IMR-90 (cell line): ENCODE data around the gene ANKRD11. TPM values are rescaled to one million over a fixed set of nuclear protein-coding genes. Genes with fewer than 3 reads are reported as not detected.

Experiments
- ATAC-seq: fragments of 200-7000 bp; cut with Tn5 transposase; 2 replicates; pipeline ENCODE4 v1.9.1; 2020; ENCODE audit warnings: low read depth, mild to moderate bottlenecking, moderate library complexity
- BruUV-seq: library from RNA; stranded (reverse); fragments of 400-500 nt; replicated peaks from 2 replicates; lab custom pipeline; 2021; lab: Mats Ljungman, UMichigan
- CTCF ChIA-PET: fragments of 300-600 bp; formaldehyde crosslinking; extraction: SDS; loops from one replicate; lab custom pipeline; 2021; ENCODE audit warnings: antibody characterized with exemption; lab: Yijun Ruan, JAX
- POLR2A ChIA-PET: fragments of 300-600 bp; sonication (Branson Sonifier 250); formaldehyde crosslinking; loops from one replicate; lab custom pipeline; 2022; ENCODE audit warnings: antibody characterized with exemption; ENCODE audit not compliant: unreplicated experiment; lab: Charles Lee
- DNase-seq: peaks from one replicate; pipeline ENCODE4 v3.0.0; 2013
- H2AFZ ChIP-seq: replicated peaks from 2 replicates; pipeline ENCODE3; 2013; ENCODE audit warnings: low read length, mild to moderate bottlenecking; ENCODE audit not compliant: poor library complexity
- H2AK5ac ChIP-seq: 2 replicates; pipeline ENCODE4 v1.6.1; 2013; ENCODE audit warnings: low read depth, low read length, inconsistent platforms
- H2AK9ac ChIP-seq: replicated peaks from 2 replicates; pipeline ENCODE3; 2013; ENCODE audit warnings: mild to moderate bottlenecking, low read depth, low read length, moderate library complexity; ENCODE audit not compliant: poor library complexity
- H2BK120ac ChIP-seq: 2 replicates; pipeline ENCODE4 v1.6.1; 2013; ENCODE audit warnings: low read depth, low read length, inconsistent platforms
- H2BK15ac ChIP-seq: 3 replicates; pipeline ENCODE4 v1.6.1; 2013; ENCODE audit warnings: low read depth, low read length, inconsistent platforms
- H2BK20ac ChIP-seq: 2 replicates; pipeline ENCODE4 v1.6.1; 2013; ENCODE audit warnings: low read depth, mild to moderate bottlenecking, inconsistent platforms, low read length, moderate library complexity
- H2BK5ac ChIP-seq: 2 replicates; pipeline ENCODE4 v1.6.1; 2013; ENCODE audit warnings: mild to moderate bottlenecking, low read depth, low read length, inconsistent platforms; ENCODE audit not compliant: poor library complexity, severe bottlenecking
- H3K14ac ChIP-seq: replicated peaks from 2 replicates; pipeline ENCODE4 v1.6.1; 2013; ENCODE audit warnings: low read depth, low read length, inconsistent platforms
- H3K18ac ChIP-seq: 2 replicates; pipeline ENCODE4 v1.6.1; 2013; ENCODE audit warnings: low read depth, low read length, control low read depth
- H3K23ac ChIP-seq: 2 replicates; pipeline ENCODE4 v1.6.1; 2013; ENCODE audit warnings: low read depth, low read length, inconsistent platforms
- H3K27ac ChIP-seq: 2 replicates; pipeline ENCODE4 v1.5.1; 2013; ENCODE audit warnings: mild to moderate bottlenecking, control low read depth, low read length; ENCODE audit not compliant: insufficient read depth
- H3K27me3 ChIP-seq: 2 replicates; pipeline ENCODE4 v1.6.1; 2013; ENCODE audit warnings: low read length; ENCODE audit not compliant: control insufficient read depth, insufficient read depth
- H3K36me3 ChIP-seq: 2 replicates; pipeline ENCODE4 v1.6.1; 2013; ENCODE audit warnings: low read length, mixed read lengths; ENCODE audit not compliant: control insufficient read depth, insufficient read depth
- H3K4ac ChIP-seq: 2 replicates; pipeline ENCODE4 v1.6.1; 2013; ENCODE audit warnings: low read depth, low read length, inconsistent platforms
- H3K4me1 ChIP-seq: 2 replicates; pipeline ENCODE4 v1.6.1; 2013; ENCODE audit warnings: low read length, mixed read lengths; ENCODE audit not compliant: control insufficient read depth, insufficient read depth
- H3K4me2 ChIP-seq: 2 replicates; pipeline ENCODE4 v1.6.1; 2013; ENCODE audit warnings: low read depth, mild to moderate bottlenecking, control low read depth, low read length, moderate library complexity
- H3K4me3 ChIP-seq: 2 replicates; pipeline ENCODE4 v1.5.1; 2013; ENCODE audit warnings: low read depth, mild to moderate bottlenecking, control low read depth, low read length, moderate library complexity; ENCODE audit not compliant: insufficient read depth
- H3K56ac ChIP-seq: 2 replicates; pipeline ENCODE4 v1.6.1; 2013; ENCODE audit warnings: low read length, inconsistent platforms; ENCODE audit not compliant: insufficient read depth; ENCODE audit errors: extremely low read depth
- H3K79me1 ChIP-seq, 2 experiments: 2 replicates each; pipeline ENCODE4 v1.6.1; 2013; ENCODE audit warnings: low read length in 2 of 2, inconsistent platforms in 1 of 2, low read depth in 1 of 2
- H3K9ac ChIP-seq: 2 replicates; pipeline ENCODE4 v1.6.1; 2013; ENCODE audit warnings: low read depth, low read length, control low read depth
- H3K9me1 ChIP-seq: 2 replicates; pipeline ENCODE4 v1.6.1; 2013; ENCODE audit warnings: low read length, inconsistent platforms; ENCODE audit not compliant: insufficient read depth
- H3K9me3 ChIP-seq: 2 replicates; pipeline ENCODE4 v1.6.1; 2013; ENCODE audit warnings: low read length; ENCODE audit not compliant: control insufficient read depth, insufficient read depth
- H4K20me1 ChIP-seq: 2 replicates; pipeline ENCODE4 v1.6.1; 2013; ENCODE audit warnings: low read length, inconsistent platforms; ENCODE audit not compliant: insufficient read depth
- H4K5ac ChIP-seq: 2 replicates; pipeline ENCODE4 v1.6.1; 2013; ENCODE audit warnings: mild to moderate bottlenecking, low read depth, low read length, control low read depth
- H4K8ac ChIP-seq, 2 experiments: 2 replicates each; pipeline ENCODE4 v1.6.1; 2013; ENCODE audit warnings: low read depth in 2 of 2, low read length in 2 of 2, control low read depth in 1 of 2, inconsistent platforms in 1 of 2
- H4K91ac ChIP-seq: 2 replicates; pipeline ENCODE4 v1.6.1; 2013; ENCODE audit warnings: low read depth, low read length, inconsistent platforms; ENCODE audit not compliant: insufficient read depth
- BHLHE40 ChIP-seq: fragments of 150-350 bp; IDR thresholded peaks from 2 replicates; pipeline ENCODE4 v1.6.1; 2016; ENCODE audit warnings: mild to moderate bottlenecking, low read depth, low read length
- MAFK ChIP-seq: IDR thresholded peaks from 2 replicates; pipeline ENCODE4 v1.6.1; 2012; ENCODE audit warnings: low read depth, low read length, improper control_type of control experiment
- MAZ ChIP-seq: IDR thresholded peaks from 2 replicates; pipeline ENCODE4 v1.6.1; 2012; ENCODE audit warnings: low read depth, mild to moderate bottlenecking, low read length, improper control_type of control experiment, moderate library complexity, borderline replicate concordance
- POLR2A ChIP-seq: IDR thresholded peaks from 2 replicates; pipeline ENCODE4 v1.6.1; 2012; ENCODE audit warnings: mild to moderate bottlenecking, low read depth, low read length
- RCOR1 ChIP-seq: IDR thresholded peaks from 2 replicates; pipeline ENCODE4 v1.6.1; 2012; ENCODE audit warnings: mild to moderate bottlenecking, low read length, improper control_type of control experiment; ENCODE audit not compliant: insufficient replicate concordance
- RFX5 ChIP-seq: IDR thresholded peaks from 2 replicates; pipeline ENCODE4 v1.8.0; 2012; ENCODE audit warnings: low read depth, mild to moderate bottlenecking, low read length, moderate library complexity
- WGBS, 2 experiments: methylation state at CpG; one replicate each; pipeline versions ENCODE4 v1.1.5 to v1.1.7; 2013; ENCODE audit warnings: missing lambda C conversion rate in 2 of 2; ENCODE audit not compliant: insufficient read length in 1 of 2; ENCODE audit errors: extremely low coverage in 2 of 2; 5-methylcytosine and 5-hydroxymethylcytosine counted together
- dilution Hi-C: fragments of 300-500 bp; cut with HindIII; formaldehyde crosslinking; loops from one replicate; pipeline ENCODE4 v1.14.3; 2018; ENCODE audit warnings: low sequenced_read_pairs; ENCODE audit not compliant: unreplicated experiment
- in situ Hi-C: fragments of 300-500 bp; cut with MboI; formaldehyde crosslinking; loops from 3 replicates; pipeline ENCODE4 v1.14.3; 2019; ENCODE audit warnings: low sequenced_read_pairs, inconsistent platforms, mixed read lengths
- intact Hi-C: fragments of 100-400 bp; cut with micrococcal nuclease; formaldehyde crosslinking; loops from 2 replicates; pipeline ENCODE4 v1.10.0; 2022
- polyA plus RNA-seq, 3 experiments: library from polyadenylated mRNA; depleted of rRNA; stranded (reverse); fragments of >200 nt; gene quantifications; 2 replicates each; pipeline ENCODE4 v1.2.3, GENCODE V29; 2012; ENCODE audit warnings: low replicate concordance in 1 of 3
- total RNA-seq: library from RNA; depleted of rRNA; stranded (reverse); fragments of >200 nt; gene quantifications from 2 replicates; pipeline ENCODE4 v1.2.3, GENCODE V29; 2012
- TF ChIP-seq, protein P1 (sequence below): conservative IDR thresholded peaks from 2 replicates; pipeline ENCODE4 v1.5.1; 2012; ENCODE audit warnings: mild to moderate bottlenecking, low read depth, low read length, improper control_type of control experiment

Gene ANKRD11
- total and polyA plus RNA-seq, 2 of the 4 experiments (the other 2 are of a cell fraction), result 46.8 to 71.9 TPM

DNA sequence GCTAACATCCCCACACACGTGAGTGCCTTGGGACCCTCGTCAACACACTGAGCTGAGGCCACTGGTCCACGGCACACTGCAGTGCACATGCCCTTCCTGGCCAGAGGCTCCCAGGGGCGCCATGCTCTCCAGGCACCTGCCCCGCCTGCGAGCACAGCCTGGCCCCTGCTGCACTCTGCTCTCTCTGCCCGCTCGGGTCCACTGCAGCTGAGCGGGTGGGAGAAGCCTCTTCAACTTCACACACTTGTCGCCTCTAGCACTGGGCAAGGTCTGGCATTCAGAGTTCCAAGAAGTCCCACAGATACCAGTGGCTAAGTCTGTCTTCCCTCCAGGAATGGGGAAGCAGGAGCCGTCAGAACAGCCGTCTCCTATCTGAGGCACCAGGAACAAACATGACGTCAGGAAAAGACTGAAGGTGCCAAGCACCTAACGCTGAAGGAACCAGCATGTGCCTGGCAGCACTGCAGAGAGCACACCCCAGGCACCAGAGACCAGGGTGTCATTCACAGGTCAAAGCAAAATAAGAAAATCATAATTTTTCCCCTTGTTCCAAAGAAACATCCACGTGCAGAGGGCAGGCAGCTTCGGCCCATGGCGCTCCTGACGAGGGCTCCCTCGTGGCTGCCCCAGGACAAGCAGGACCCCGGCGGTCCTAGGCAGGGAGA, 189.9 kb downstream of the ANKRD11 start:
- 70% methylated on average over 10 of the region's 21 CpGs; no CpG with 5 or more reads in 1 of the 2 experiments for WGBS, 2 experiments
- peak overlapping the region; percentile 43 for H2AFZ ChIP-seq
- no peak overlapping the region for H3K4me2 ChIP-seq
- no peak overlapping the region for H3K9ac ChIP-seq
- H3K14ac ChIP-seq, result peak overlapping the region; percentile 2; the same call in 1 of the 2 replicates
- ChIA-PET CTCF (no interaction called here), POLR2A (no interaction called here)
- no peak overlapping the region for H3K56ac ChIP-seq
- no TSS peak for BruUV-seq
- peaks cover 42 to 86% of the 10 kb centered on the region in 2 experiments for H3K79me1 ChIP-seq
- dilution Hi-C loops, result no loop called here
- no peak overlapping the region for H4K5ac ChIP-seq
- H3K4me3 ChIP-seq, result no peak overlapping the region
- peak; percentile 77 for TF ChIP-seq BHLHE40
- no peak for TF ChIP-seq POLR2A
- TF ChIP-seq RCOR1, result no peak
- TF ChIP-seq RFX5, result no peak
- TF ChIP-seq, protein P1, sequence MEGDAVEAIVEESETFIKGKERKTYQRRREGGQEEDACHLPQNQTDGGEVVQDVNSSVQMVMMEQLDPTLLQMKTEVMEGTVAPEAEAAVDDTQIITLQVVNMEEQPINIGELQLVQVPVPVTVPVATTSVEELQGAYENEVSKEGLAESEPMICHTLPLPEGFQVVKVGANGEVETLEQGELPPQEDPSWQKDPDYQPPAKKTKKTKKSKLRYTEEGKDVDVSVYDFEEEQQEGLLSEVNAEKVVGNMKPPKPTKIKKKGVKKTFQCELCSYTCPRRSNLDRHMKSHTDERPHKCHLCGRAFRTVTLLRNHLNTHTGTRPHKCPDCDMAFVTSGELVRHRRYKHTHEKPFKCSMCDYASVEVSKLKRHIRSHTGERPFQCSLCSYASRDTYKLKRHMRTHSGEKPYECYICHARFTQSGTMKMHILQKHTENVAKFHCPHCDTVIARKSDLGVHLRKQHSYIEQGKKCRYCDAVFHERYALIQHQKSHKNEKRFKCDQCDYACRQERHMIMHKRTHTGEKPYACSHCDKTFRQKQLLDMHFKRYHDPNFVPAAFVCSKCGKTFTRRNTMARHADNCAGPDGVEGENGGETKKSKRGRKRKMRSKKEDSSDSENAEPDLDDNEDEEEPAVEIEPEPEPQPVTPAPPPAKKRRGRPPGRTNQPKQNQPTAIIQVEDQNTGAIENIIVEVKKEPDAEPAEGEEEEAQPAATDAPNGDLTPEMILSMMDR, result no peak
- no peak for TF ChIP-seq MAFK
- no peak for TF ChIP-seq MAZ
- H2AK5ac ChIP-seq, result peak overlapping the region; percentile 74
- peak overlapping the region; percentile 36 for H2BK5ac ChIP-seq
- H3K27ac ChIP-seq, result peak overlapping the region; percentile 64; the same call in 1 of the 2 replicates
- H2AK9ac ChIP-seq, result no peak overlapping the region
- H4K8ac ChIP-seq, result peak overlapping the region in 1 of 2 experiments; percentile 4; a peak in 1 of 4 replicates
- DNase-seq (peak; percentile 65), ATAC-seq (no peak)
- H3K4me1 ChIP-seq, result peaks cover 22% of the 10 kb centered on the region
- H2BK120ac ChIP-seq, result 0 out of 2 replicates have a peak overlapping the region, but pooled peaks have one; percentile 19
- H3K23ac ChIP-seq, result 0 out of 2 replicates have a peak overlapping the region, but pooled peaks have one; percentile 45
- peak overlapping the region; percentile 19 for H4K91ac ChIP-seq
- intact Hi-C loops, result no loop called here
- no peaks in the 10 kb centered on the region for H3K27me3 ChIP-seq
- in situ Hi-C loops, result no loop called here
- peaks cover 32% of the 10 kb centered on the region for H3K9me1 ChIP-seq
- H2BK15ac ChIP-seq, result peak overlapping the region; percentile 42; the same call in 1 of the 3 replicates
- no peak overlapping the region for H2BK20ac ChIP-seq
- 0 out of 2 replicates have a peak, but pooled peaks cover 2% of the 10 kb centered on the region for H3K9me3 ChIP-seq
- peak overlapping the region; percentile 66 for H3K4ac ChIP-seq
- peaks cover 40% of the 10 kb centered on the region for H3K36me3 ChIP-seq
- H3K18ac ChIP-seq, result no peak overlapping the region; the same call in 1 of the 2 replicates
- peaks cover 83% of the 10 kb centered on the region for H4K20me1 ChIP-seq
